ENCODE measurements around the gene CDK6.

The CDK6 gene

DNA sequence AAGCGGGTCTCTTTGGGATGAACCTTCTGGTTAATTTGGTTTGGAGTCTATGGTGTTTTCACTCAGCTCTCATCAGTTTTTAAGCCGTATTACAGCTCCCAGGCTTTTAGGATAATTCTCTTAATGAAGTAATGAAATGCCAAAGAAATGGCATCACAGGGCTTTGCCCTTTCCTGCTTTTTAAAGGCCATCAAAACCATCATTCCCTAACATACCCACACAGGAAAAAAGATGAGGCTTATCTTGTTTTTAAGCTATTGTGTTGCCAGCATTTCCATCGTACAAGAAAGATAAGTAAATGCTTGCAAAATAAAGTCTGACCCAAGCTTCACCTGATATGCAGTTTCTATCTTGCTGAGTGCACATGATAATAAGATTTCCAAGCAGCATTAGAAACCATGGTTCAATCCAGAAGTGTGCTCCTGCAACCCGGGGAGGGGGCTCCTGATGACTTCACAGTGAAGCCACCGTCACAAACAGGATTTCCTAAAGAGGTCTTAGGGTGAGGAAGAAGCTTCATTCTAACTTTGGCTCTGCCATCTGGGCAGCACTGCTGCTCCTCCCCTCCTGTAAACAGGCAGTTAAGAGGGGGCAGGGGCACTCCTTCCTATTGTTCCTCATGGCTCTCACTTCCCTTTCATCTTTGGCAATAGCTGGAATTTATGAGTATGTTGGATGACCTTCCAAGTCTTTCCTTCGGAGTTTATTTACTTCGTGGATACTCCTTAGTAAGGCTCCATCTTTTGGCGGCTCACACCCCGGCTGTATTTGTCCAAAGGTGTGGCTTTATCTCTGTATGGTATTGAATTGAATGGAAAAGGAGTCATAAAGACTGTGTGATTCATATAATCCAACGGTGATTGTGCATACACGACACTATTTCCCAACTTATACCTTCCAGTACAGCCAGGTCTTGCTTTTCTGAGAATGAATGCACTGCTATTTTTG, 191.0 kb downstream of the CDK6 start:
- no peak for DNase-seq (ENCODE audit: low read depth, low spot score)

DNA sequence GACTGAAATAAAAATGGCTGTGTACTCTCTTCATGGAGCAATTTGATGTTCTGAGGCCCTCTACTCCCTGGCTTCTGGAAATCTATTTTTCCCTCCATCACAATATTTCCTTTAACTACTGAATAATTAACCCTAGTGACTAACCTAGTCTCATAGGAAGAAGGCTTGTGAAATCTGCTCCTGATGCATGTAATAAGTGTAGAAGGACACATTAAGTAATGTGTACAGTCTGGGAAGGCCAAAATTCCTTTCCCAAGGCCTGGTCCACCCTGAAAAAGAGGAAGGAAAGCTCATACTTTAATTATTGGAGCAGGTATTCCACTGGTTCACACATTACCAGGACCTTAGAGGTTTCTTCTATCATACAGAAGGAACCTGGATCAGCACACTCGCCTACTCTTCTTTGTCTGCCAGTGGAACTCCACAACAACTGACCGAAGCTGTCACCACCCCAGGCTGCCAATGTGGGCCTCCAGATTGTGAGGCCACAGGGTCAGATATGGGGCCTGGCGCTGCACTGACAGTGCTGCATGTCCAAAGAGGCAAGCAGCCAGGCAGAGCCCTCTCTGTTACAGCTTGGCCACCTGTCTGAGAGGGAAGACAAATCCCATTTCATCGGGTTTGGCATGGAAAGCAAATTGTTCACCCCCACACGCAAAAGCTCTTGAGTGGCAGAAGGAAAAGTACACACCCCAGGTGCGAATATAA, 191.8 kb downstream of the CDK6 start:
- DNase-seq (ENCODE audit: low read depth, low spot score): no peak

- no peak for DNase-seq (ENCODE audit: low read depth, low spot score)
Measured at GRCh38 chr7:92643821-92644220, 192.6 kb downstream of the CDK6 start.

DNA sequence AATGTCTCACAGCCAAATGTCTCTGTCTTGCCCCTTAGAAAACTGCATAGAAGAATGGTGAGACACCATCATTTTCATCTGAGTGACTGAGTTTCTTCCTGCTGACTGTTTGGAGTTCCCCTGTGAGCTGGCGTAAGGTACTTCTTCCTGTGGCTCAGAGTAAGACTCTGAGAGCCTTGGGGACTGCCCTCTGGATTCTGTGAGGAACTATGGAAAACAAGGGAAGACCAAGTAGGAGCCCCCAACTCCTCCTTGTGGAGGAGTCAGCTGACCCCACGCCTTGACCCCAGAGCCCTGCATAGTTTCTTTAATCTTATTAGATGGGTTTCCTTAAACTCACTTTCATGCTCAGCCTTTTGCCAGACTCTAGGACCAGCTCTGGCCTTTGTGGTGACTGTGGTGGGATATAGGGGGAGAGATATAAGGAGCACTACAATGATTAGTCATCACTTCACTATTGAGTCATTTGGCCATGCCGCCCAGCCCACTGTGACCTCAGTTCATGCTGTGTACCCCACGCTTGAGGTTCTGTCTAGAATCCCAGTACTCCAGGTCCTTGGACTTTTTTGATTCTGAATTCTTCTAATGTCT, 194.4 kb downstream of the CDK6 start:
- no peak for DNase-seq (ENCODE audit: low read depth, low spot score)

DNA sequence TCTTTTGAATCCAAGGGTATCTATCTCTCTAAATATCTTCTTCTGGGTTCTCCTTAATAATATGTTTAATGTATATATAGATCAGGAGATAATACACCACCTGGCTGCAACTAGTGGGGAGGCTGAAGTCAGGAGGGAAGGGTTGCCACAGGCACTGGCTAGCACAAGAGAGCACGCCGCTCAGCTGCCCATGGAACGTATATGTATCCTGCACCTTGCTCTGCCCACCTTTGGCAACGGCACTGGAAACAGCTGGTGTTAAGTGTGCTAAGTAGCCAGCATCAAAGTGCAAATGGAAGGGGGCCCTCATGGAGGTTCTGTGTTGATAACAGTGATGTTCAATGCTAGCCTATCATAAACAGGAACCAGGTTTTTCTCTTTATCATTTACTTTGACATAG, 196.4 kb downstream of the CDK6 start:
- no peak for DNase-seq (ENCODE audit: low read depth, low spot score)

GRCh38 chr7:92639213-92639896, 197.0 kb downstream of the CDK6 start:
- DNase-seq (ENCODE audit: low read depth, low spot score): no peak

DNA sequence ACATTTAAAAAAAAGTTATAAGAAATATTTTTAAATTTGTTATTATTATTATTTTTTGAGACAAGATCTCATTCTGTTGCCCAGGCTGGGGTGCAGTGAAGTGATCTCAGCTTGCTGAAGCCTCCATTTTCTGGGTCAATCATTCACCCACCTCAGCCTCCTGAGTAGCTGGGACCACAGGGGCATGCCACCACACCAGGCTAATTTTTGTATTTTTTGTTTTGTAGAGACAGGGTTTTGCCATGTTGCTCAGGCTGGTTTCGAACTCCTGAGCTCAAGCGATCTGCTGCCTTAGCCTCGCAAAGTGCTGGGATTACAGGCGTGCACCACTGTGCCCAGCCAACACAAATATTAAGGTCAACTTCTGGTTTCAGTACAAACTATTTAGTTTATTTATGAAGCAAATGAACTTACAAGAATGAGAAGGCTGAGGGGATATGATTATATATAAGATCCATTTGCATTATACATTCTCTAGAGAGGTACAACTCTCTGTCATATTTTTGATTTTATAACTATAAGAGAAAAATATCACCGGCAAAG, 200.3 kb downstream of the CDK6 start:
- no peak for DNase-seq (ENCODE audit: low read depth, low spot score)

GRCh38 chr7:92635538-92635937, 200.8 kb downstream of the CDK6 start:
- no peak for DNase-seq (ENCODE audit: low read depth, low spot score)

DNA sequence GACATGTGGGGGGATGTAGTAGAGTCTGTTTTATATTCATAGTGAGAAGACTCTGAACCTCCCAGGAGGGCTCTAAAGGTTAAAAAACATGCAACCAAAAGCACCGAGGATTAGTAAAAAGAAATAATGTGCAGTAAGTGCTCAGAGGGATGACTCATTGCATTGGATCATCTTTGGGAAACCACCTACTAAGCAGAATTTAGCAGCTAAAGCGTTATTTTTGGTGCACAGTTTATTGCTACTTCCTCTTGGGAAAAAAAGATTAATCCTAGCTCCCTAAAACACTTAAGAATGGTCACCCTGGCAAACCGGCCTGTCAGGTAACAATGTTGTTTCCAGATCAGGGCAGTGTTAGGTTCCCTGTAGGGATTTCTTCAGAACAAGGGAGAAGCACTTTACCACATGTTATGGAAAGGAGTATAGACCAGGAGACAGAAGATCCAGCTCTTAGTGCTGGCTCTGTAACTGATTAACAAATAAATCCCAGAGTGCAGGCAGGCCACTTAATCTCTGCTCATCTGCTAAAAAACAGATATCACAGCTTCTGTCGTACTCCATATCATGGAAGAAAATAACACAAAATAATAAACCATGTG, 201.4 kb downstream of the CDK6 start:
- no peak for DNase-seq (ENCODE audit: low read depth, low spot score)

DNA sequence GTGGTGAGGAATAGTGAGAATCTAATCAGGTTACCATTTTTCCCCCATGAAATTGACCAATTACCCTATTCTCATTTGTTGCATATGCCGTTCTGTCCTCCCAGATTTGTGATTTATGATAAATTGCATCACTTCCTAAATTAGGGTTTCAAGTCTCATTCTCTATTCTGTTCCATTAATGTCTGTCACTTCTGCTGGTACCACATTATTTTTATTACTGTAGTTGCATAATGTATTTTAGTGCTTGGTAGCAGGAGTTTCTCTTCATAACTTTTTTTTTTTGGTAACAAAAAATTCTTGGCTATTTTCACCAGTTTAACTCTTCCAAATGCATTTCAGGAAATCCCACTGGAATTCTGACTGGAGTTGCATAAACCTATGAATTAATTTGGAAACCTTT, 202.2 kb downstream of the CDK6 start:
- no peak for DNase-seq (ENCODE audit: low read depth, low spot score)

- peak; percentile 21 for DNase-seq (ENCODE audit: low read depth, low spot score)
Measured at GRCh38 chr7:92633211-92633906, 203.0 kb downstream of the CDK6 start.

DNA sequence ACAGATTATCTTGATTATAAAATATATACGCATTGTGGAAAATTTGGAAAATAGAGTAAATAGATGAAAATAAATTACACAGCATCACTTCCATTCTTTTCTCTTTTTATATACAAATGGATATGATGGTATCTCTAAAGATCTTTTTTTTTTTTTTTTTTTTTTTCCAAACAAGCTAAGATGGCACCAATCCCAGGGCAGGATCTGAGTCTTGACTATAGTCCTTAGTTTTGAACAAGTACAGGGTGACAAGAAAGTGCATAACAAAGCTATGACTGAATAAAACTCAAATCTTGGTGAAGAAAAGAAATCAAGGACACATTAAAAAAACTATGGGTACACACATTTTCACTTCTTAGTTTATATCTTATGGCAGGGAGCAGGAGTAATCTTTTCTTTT, 203.6 kb downstream of the CDK6 start:
- no peak for DNase-seq (ENCODE audit: low read depth, low spot score)

DNA sequence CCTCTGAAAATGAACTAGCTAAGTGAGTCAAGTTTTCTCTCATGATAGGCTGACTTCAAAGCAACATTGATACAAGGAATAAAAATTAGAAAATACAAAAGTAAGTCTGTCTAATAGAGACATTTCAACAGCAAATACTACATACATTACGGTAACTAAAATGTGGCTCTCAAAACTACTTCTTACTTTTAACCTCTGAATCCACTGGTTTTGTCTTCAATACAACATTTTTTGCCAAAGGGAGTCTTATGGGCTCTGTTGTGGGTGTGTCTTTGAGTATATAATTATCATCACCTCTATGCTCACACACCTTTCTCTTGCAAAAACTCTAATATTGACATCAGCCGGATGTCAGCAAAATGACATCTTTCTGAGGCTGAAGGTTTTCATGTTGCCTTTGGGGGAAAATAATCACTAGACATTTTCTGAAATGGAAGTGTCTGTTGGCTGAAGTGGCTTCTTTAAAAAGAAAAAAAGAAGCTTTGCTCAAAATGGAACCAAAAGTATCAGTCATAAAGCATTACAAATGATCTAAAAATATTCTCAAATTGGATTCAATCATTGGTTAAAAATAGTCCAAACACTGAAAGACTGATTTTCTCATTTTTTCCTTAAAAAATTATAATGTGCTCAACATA, 204.4 kb downstream of the CDK6 start:
- DNase-seq (ENCODE audit: low read depth, low spot score): no peak

DNA sequence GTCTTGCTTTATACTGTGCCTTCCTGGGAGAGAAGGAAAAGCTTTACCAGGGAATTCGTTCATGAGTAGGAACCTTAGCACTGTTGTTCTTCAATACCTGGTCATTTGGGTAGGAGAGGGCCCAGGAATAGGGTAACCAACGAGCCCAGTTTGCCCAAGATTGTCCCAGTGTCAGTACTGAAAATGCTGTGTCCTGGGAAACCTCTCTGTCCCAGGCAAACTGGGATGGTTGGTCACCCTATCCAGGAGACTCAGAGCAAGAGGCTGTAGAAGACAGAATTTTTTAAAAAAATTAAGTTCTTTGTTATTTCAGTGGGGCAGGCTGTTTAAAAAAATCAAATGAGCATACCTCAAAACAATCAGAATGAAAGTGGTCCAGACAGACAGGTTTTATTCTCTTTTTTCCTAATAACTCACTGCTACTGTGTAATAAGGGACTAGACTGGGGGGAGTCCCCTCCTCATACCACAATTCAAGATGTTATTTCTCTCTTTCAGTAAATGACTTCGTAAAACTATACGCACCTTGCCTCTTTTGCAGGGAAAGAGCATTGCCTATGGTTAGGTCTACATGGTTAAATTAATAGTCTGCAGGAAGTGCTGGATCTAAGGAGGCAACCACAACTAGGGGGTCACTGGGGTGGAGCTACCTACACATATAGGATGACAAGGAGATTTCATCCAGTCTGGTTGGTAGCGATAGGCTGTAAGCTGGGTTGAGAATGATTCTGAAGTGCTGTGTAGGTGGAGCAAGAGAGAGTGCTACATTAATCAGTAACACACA, 205.1 kb downstream of the CDK6 start:
- no peak for DNase-seq (ENCODE audit: low read depth, low spot score)

DNA sequence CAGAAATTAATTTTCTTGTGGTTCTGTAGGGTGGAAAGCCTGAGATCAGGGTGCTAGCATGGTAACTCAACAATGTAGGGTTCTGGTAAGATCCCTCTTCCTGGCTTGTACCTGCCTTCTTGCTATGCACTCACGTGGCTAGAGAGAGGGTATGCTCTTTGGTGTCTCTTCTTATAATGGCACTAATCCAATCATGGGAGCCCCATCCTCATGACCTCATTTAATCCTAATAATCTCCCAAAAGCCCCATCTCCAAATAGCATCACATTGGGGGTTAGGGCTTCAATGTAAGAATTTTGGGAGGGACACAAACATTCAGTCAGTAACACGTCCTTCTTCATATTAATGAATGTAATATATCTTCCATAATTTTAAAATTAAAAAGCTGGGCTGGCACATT, 206.6 kb downstream of the CDK6 start:
- no peak for DNase-seq (ENCODE audit: low read depth, low spot score)

DNA sequence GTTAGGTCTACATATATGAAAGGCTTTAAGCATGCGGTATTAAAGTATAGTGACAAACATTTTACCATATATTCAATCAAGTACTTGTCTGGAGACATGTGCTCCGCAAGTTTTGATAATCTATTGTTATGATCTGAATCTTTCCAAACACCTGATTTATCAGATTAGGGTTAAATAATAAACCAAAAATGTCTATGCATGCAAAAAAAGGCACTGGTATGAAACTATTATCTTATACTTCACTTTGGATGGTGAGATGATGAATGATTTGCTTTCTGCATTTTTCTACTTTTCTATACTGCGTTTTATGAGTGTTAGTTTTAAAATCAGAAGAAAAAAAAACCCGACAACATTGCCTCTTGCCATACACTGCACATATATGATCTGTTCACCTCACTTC, 208.4 kb downstream of the CDK6 start:
- DNase-seq (ENCODE audit: low read depth, low spot score): no peak

- DNase-seq (ENCODE audit: low read depth, low spot score): no peak
Measured at GRCh38 chr7:92626281-92626809, 210.0 kb downstream of the CDK6 start.

DNA sequence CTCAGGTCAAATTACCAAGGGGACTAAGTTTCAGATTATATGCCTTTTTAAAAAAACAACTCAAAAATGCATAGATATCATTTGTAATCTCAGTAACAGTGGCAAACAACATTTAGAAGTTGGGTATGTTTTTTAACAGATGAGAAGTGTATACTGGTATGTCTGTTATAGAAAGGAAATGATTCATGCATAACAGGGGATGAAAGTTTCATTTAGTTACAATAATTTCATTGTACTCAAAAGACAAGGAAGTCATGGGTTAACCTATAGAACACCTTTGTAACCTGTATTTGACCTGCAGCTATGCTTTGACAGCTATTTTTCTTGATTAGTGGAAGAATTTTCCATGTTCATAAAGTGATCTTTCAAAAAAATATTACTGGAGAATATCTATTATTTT, 210.8 kb downstream of the CDK6 start:
- DNase-seq (ENCODE audit: low read depth, low spot score): no peak
